SU-DHL-6 (cell line): Measurements from ENCODE around the gene TSPO.

ENCODE experiments used
- H2AFZ ChIP-seq: fragments of 200-600 bp; sonication (generic); 2 replicates; pipeline ENCODE4 v1.6.1; 2014; ENCODE audit warnings: low read depth, mild to moderate bottlenecking, moderate library complexity, mixed read lengths, antibody characterized with exemption, low read length; ENCODE audit not compliant: severe bottlenecking
- H3F3A ChIP-seq: fragments of 200-600 bp; shearing (Covaris generic); 2 replicates; pipeline ENCODE4 v1.6.0; 2016; ENCODE audit warnings: antibody characterized with exemption, mild to moderate bottlenecking; ENCODE audit not compliant: insufficient read depth
- H3K27ac ChIP-seq: fragments of 200-600 bp; sonication (generic); 2 replicates; pipeline ENCODE4 v1.5.1; 2016; ENCODE audit warnings: low read depth, mild to moderate bottlenecking, low read length, moderate library complexity, mixed read lengths
- H3K27me3 ChIP-seq: fragments of 200-600 bp; sonication (generic), shearing (Covaris generic); 2 replicates; pipeline ENCODE4 v1.6.0; 2014; ENCODE audit warnings: mild to moderate bottlenecking, low read length
- H3K36me3 ChIP-seq: fragments of 200-600 bp; sonication (generic); 2 replicates; pipeline ENCODE4 v1.6.1; 2014; ENCODE audit warnings: mild to moderate bottlenecking, low read length, mixed read lengths
- H3K4me2 ChIP-seq: fragments of 300-600, 200-600 bp; shearing (Covaris generic), sonication (generic); 2 replicates; pipeline ENCODE4 v1.6.0; 2014; ENCODE audit warnings: low read length, low read depth, mild to moderate bottlenecking; ENCODE audit not compliant: poor library complexity, severe bottlenecking
- H3K4me3 ChIP-seq: fragments of 200-600 bp; sonication (generic); 2 replicates; pipeline ENCODE4 v1.5.1; 2014; ENCODE audit warnings: antibody characterized with exemption, low read length, mild to moderate bottlenecking, mixed read lengths; ENCODE audit not compliant: insufficient read depth, poor library complexity, severe bottlenecking
- H3K79me2 ChIP-seq: fragments of 200-600 bp; sonication (generic); 2 replicates; pipeline ENCODE4 v1.6.1; 2014; ENCODE audit warnings: mild to moderate bottlenecking, low read length, moderate library complexity; ENCODE audit not compliant: insufficient read depth
- H3K9ac ChIP-seq: fragments of 200-600 bp; sonication (generic); 2 replicates; pipeline ENCODE4 v1.7.0; 2014; ENCODE audit warnings: mild to moderate bottlenecking, low read length
- H3K9me2 ChIP-seq: fragments of 200-600 bp; sonication (generic); replicated peaks from 2 replicates; pipeline ENCODE4 v1.6.1; 2014; ENCODE audit warnings: low read length; ENCODE audit not compliant: insufficient read depth
- H3K9me3 ChIP-seq: fragments of 200-600 bp; sonication (generic); 2 replicates; pipeline ENCODE4 v1.6.1; 2014; ENCODE audit warnings: low read length, mixed read lengths; ENCODE audit not compliant: insufficient read depth
- H4K20me1 ChIP-seq: fragments of 200-600 bp; sonication (generic); 2 replicates; pipeline ENCODE4 v1.6.1; 2014; ENCODE audit warnings: low read depth, mild to moderate bottlenecking, antibody characterized with exemption, low read length, moderate library complexity, mixed read lengths
- CTCF ChIP-seq: fragments of 200-600 bp; sonication (generic); IDR thresholded peaks from one replicate; pipeline ENCODE4 v1.5.1; 2017; ENCODE audit warnings: antibody characterized with exemption, mild to moderate bottlenecking, low read length, moderate library complexity; ENCODE audit not compliant: insufficient read depth, poor library complexity, severe bottlenecking
- EZH2phosphoT487 ChIP-seq: fragments of 200-600 bp; sonication (generic), shearing (Covaris generic); conservative IDR thresholded peaks from 2 replicates; pipeline ENCODE4 v1.6.1; 2018; ENCODE audit warnings: mild to moderate bottlenecking, antibody characterized with exemption, low read length, moderate library complexity, mixed read lengths

Gene TSPO

DNA sequence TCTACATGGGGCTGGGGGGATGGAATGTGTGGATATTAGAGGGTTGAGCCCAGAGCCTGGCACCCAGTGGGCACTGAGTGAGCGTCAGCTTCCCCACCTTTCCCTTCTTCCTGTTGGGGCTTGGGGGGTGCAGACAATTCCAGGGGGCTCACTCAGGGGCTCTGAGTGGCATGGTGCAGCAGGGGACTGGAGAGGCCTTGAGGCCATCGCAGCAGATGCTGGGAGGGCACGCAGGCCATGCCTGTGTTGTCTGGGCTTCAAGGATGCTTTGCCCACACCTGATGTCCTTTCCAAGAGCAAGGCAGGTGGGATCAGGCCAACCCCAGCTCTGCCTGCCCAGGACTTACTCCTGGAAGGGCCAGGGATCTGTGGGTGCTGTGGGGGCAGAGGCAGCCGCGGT, 46.8 kb downstream of the TSPO start:
- H3F3A ChIP-seq, result no peaks in the 10 kb centered on the region
- H3K79me2 ChIP-seq, result no peaks in the 10 kb centered on the region
- no peak overlapping the region for H2AFZ ChIP-seq
- no peaks in the 10 kb centered on the region for H4K20me1 ChIP-seq
- no peak overlapping the region for H3K27ac ChIP-seq
- no peak overlapping the region for H3K4me3 ChIP-seq
- no peaks in the 10 kb centered on the region for H3K9me3 ChIP-seq
- no peaks in the 10 kb centered on the region for H3K36me3 ChIP-seq
- no peak for TF ChIP-seq CTCF
- TF ChIP-seq EZH2phosphoT487, result no peak
- no peaks in the 10 kb centered on the region for H3K27me3 ChIP-seq
- no peak overlapping the region for H3K9ac ChIP-seq
- H3K4me2 ChIP-seq, result no peak overlapping the region
- no peaks in the 10 kb centered on the region for H3K9me2 ChIP-seq

- Histone ChIP-seq H3K4me2 (no peak overlapping the region), H3K79me2 (no peaks in the 10 kb centered on the region), H3K36me3 (no peaks in the 10 kb centered on the region), H2AFZ (no peak overlapping the region), H3K27me3 (no peaks in the 10 kb centered on the region), H3K9me2 (no peaks in the 10 kb centered on the region), H3K9ac (no peak overlapping the region), H3F3A (no peaks in the 10 kb centered on the region), H3K9me3 (no peaks in the 10 kb centered on the region), H3K27ac (no peak overlapping the region), H3K4me3 (no peak overlapping the region), H4K20me1 (no peaks in the 10 kb centered on the region)
- no peak for TF ChIP-seq CTCF
- no peak for TF ChIP-seq EZH2phosphoT487
Observed at GRCh38 chr22:43198936-43199335, 47.6 kb downstream of the TSPO start.

DNA sequence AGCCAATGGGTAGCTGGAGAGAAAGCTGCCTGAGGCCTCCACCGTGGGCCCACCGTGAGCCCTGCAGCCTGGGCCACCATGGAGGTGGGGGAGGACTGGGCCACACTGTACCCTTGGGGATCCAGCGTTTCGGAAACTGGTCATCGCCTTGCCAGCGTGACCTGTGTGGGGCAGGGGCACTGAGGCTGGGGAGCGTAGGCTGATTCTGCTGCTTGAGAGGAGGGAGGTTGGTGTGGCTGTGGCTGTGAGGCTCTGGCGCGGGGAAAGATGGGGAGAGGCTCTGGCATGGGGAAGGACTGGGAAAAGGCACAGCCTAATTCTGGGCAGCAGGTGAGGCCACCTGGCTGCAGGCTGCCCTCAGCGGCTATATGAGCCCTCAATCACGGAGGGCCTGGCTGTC, 48.2 kb downstream of the TSPO start:
- TF ChIP-seq EZH2phosphoT487 (no peak), CTCF (no peak)

More for the DNA sequence above, 48.2 kb downstream of the TSPO start:
- Histone ChIP-seq H3K36me3 (no peaks in the 10 kb centered on the region), H3K79me2 (no peaks in the 10 kb centered on the region), H4K20me1 (no peaks in the 10 kb centered on the region), H3K4me3 (no peak overlapping the region), H3K9me2 (no peaks in the 10 kb centered on the region), H3K9me3 (no peaks in the 10 kb centered on the region), H3K27ac (no peak overlapping the region), H3K4me2 (no peak overlapping the region), H3K9ac (no peak overlapping the region), H3K27me3 (no peaks in the 10 kb centered on the region), H3F3A (no peaks in the 10 kb centered on the region), H2AFZ (no peak overlapping the region)
